Stomach smooth muscle (tissue), 2 donors: ENCODE results near the gene ARFGEF3.

Experiments
- H3K27ac ChIP-seq: one replicate; pipeline ENCODE4 v1.7.0; 2013; ENCODE audit warnings: mild to moderate bottlenecking, low read length, inconsistent platforms
- H3K27me3 ChIP-seq, 2 donors: one replicate each; pipeline ENCODE4 v1.7.0; 2013; ENCODE audit warnings: low read length in 2 of 2; ENCODE audit not compliant: insufficient read depth in 2 of 2, control insufficient read depth in 1 of 2
- H3K36me3 ChIP-seq, 2 donors: one replicate each; pipeline ENCODE4 v1.7.0; 2013; ENCODE audit warnings: low read length in 2 of 2; ENCODE audit not compliant: control insufficient read depth in 2 of 2, insufficient read depth in 2 of 2
- H3K4me1 ChIP-seq: one replicate; pipeline ENCODE4 v1.7.0; 2013; ENCODE audit warnings: low read length; ENCODE audit not compliant: control insufficient read depth, insufficient read depth
- H3K4me3 ChIP-seq, 2 donors: one replicate each; pipeline ENCODE4 v1.7.0; 2013; ENCODE audit warnings: low read length in 2 of 2
- H3K9ac ChIP-seq, 2 donors: one replicate each; pipeline ENCODE4 v1.7.0; 2013; ENCODE audit warnings: low read length in 2 of 2, mild to moderate bottlenecking in 1 of 2
- H3K9me3 ChIP-seq, 2 donors: one replicate each; pipeline ENCODE4 v1.7.0; 2013; ENCODE audit warnings: low read length in 2 of 2; ENCODE audit not compliant: control insufficient read depth in 2 of 2
- donor health status: healthy.
- donor health status: Pancreatic carcinoma.

ARFGEF3 gene

GRCh38 chr6:138241934-138242333 lies 80.2 kb downstream of the ARFGEF3 start:
- Histone ChIP-seq H3K9ac (no peak overlapping the region), H3K4me3 (no peak overlapping the region), H3K9me3 (no peaks in the 10 kb centered on the region), H3K4me1 (no peaks in the 10 kb centered on the region), H3K36me3 (no peaks in the 10 kb centered on the region), H3K27ac (no peak overlapping the region), H3K27me3 (no peaks in the 10 kb centered on the region)

GRCh38 chr6:138242987-138243592 lies 81.4 kb downstream of the ARFGEF3 start:
- H3K9ac ChIP-seq, result no peak overlapping the region
- no peak overlapping the region for H3K4me3 ChIP-seq
- no peak overlapping the region for H3K27ac ChIP-seq
- no peaks in the 10 kb centered on the region for H3K9me3 ChIP-seq
- no peaks in the 10 kb centered on the region for H3K4me1 ChIP-seq
- no peaks in the 10 kb centered on the region for H3K36me3 ChIP-seq
- H3K27me3 ChIP-seq, result no peaks in the 10 kb centered on the region

- H3K36me3 ChIP-seq, result no peaks in the 10 kb centered on the region
Measured at GRCh38 chr6:138245751-138246150, 84.0 kb downstream of the ARFGEF3 start.

GRCh38 chr6:138246650-138247440 lies 85.1 kb downstream of the ARFGEF3 start:
- Histone ChIP-seq H3K36me3 (no peaks in the 10 kb centered on the region), H3K27me3 (no peaks in the 10 kb centered on the region), H3K4me1 (no peaks in the 10 kb centered on the region), H3K9ac (no peak overlapping the region), H3K9me3 (no peaks in the 10 kb centered on the region), H3K27ac (no peak overlapping the region), H3K4me3 (no peak overlapping the region)

More at GRCh38 chr6:138245751-138246150, 84.0 kb downstream of the ARFGEF3 start:
- Histone ChIP-seq H3K4me1 (no peaks in the 10 kb centered on the region), H3K9ac (no peak overlapping the region), H3K27ac (no peak overlapping the region), H3K4me3 (no peak overlapping the region), H3K27me3 (no peaks in the 10 kb centered on the region), H3K9me3 (no peaks in the 10 kb centered on the region)

- H3K9me3 ChIP-seq, result no peaks in the 10 kb centered on the region
- no peak overlapping the region for H3K9ac ChIP-seq
- H3K27me3 ChIP-seq, result no peaks in the 10 kb centered on the region
- H3K36me3 ChIP-seq, result no peaks in the 10 kb centered on the region
- H3K27ac ChIP-seq, result no peak overlapping the region
- no peak overlapping the region for H3K4me3 ChIP-seq
- no peaks in the 10 kb centered on the region for H3K4me1 ChIP-seq
Measured at GRCh38 chr6:138248011-138248410, 86.3 kb downstream of the ARFGEF3 start.

GRCh38 chr6:138248878-138249277 lies 87.1 kb downstream of the ARFGEF3 start:
- Histone ChIP-seq H3K9me3 (no peaks in the 10 kb centered on the region), H3K27ac (no peak overlapping the region), H3K4me3 (no peak overlapping the region), H3K9ac (no peak overlapping the region), H3K4me1 (no peaks in the 10 kb centered on the region), H3K27me3 (no peaks in the 10 kb centered on the region), H3K36me3 (no peaks in the 10 kb centered on the region)

GRCh38 chr6:138250053-138250452 lies 88.3 kb downstream of the ARFGEF3 start:
- Histone ChIP-seq H3K4me3 (no peak overlapping the region), H3K9me3 (no peaks in the 10 kb centered on the region), H3K9ac (no peak overlapping the region), H3K27ac (no peak overlapping the region), H3K27me3 (no peaks in the 10 kb centered on the region), H3K4me1 (no peaks in the 10 kb centered on the region), H3K36me3 (no peaks in the 10 kb centered on the region)

- no peak overlapping the region for H3K27ac ChIP-seq
- no peaks in the 10 kb centered on the region for H3K27me3 ChIP-seq
- peak overlapping the region in 1 of 2 donors; percentile 8 for H3K4me3 ChIP-seq
- no peaks in the 10 kb centered on the region for H3K4me1 ChIP-seq
- no peaks in the 10 kb centered on the region for H3K9me3 ChIP-seq
- H3K36me3 ChIP-seq, result no peaks in the 10 kb centered on the region
- H3K9ac ChIP-seq, result no peak overlapping the region
Measured at GRCh38 chr6:138250513-138251247, 88.9 kb downstream of the ARFGEF3 start.

- Histone ChIP-seq H3K4me3 (no peak overlapping the region), H3K27ac (no peak overlapping the region), H3K9ac (no peak overlapping the region), H3K36me3 (no peaks in the 10 kb centered on the region), H3K9me3 (no peaks in the 10 kb centered on the region), H3K27me3 (no peaks in the 10 kb centered on the region), H3K4me1 (no peaks in the 10 kb centered on the region)
Measured at GRCh38 chr6:138253731-138254130, 92.0 kb downstream of the ARFGEF3 start.

GRCh38 chr6:138255443-138255842 lies 93.7 kb downstream of the ARFGEF3 start:
- H3K4me3 ChIP-seq, result no peak overlapping the region
- H3K9me3 ChIP-seq, result no peaks in the 10 kb centered on the region
- H3K27ac ChIP-seq, result no peak overlapping the region
- no peak overlapping the region for H3K9ac ChIP-seq
- H3K36me3 ChIP-seq, result no peaks in the 10 kb centered on the region
- no peaks in the 10 kb centered on the region for H3K27me3 ChIP-seq
- no peaks in the 10 kb centered on the region for H3K4me1 ChIP-seq
